GM12892 (cell line): ENCODE results near the gene EPB41L1.

Source experiments
- POLR2A ChIP-seq: IDR thresholded peaks from 2 replicates; pipeline ENCODE4 v1.6.1; 2011; ENCODE audit warnings: low read depth, low read length, control low read depth
- POLR2AphosphoS5 ChIP-seq: IDR thresholded peaks from 2 replicates; pipeline ENCODE4 v1.6.1; 2011; ENCODE audit warnings: low read depth, low read length, control low read depth
- TAF1 ChIP-seq: IDR thresholded peaks from 2 replicates; pipeline ENCODE4 v1.6.1; 2011; ENCODE audit warnings: low read depth, mild to moderate bottlenecking, control low read depth, low read length, borderline replicate concordance

- TF ChIP-seq POLR2A (no peak), TAF1 (no peak), POLR2AphosphoS5 (no peak)
Measured at GRCh38 chr20:36119537-36119936, 35.0 kb upstream of the EPB41L1 start.
